Cardiac septum (tissue), 1 donor: ENCODE results near the gene DAB2. TPM values are rescaled to one million over a fixed set of nuclear protein-coding genes. Genes with fewer than 3 reads are reported as not detected.
"Not testable (repeated sequence)": the region's sequence is repeated elsewhere in the genome, so short reads cannot be mapped to it uniquely, and the experiment has no call there.

ENCODE experiments used
- DNase-seq: peaks from one replicate; pipeline ENCODE4 v3.0.0-alpha.2; 2020; ENCODE audit warnings: low spot score
- intact Hi-C: fragments of 100-400 bp; cut with DNase I; formaldehyde crosslinking; loops from one replicate; pipeline ENCODE4 v1.14.0; 2022
- total RNA-seq: library from RNA; stranded (reverse); fragmentation: NEBNext Ultra II Directional; extraction: Animal tissue kit (Norgen Biotek cat#: 25700); gene quantifications from one replicate; pipeline ENCODE4 v1.2.1, GENCODE V29; 2021
- donor health status: DM: no; HTN: no; CAD: no.

The DAB2 gene
- total RNA-seq, 1 donor from 2014 or later: 28.7 TPM

- intact Hi-C loops: loop anchor here (5.0 kb wide), 1 partner anchor 41 kb away; no protein-coding TSS in a partner anchor
- no peak for DNase-seq
Measured at GRCh38 chr5:39426051-39426745, 1.4 kb upstream of the DAB2 start.

DNA sequence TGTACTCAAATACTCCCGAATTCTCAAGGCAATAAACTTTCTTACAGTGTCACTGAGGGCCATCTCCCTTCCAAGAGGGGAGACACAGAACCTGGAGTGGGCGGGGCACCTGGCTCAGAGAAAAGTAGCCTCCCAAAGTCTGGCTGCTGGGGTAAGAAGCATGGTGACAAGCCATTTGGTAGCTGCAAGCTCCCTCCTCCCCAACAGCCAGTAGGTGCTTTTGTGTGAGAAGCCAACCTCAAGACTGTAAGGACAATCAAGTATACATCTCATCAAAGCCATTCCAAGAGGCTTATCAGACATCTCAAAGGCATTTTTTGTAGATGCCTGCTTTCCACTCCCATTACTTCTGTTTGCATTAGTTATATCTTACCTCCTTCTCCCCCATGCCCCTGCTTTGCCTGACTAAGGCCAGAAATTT lies 1.4 kb downstream of the DAB2 start:
- DNase-seq: no peak
- intact Hi-C loops: loop anchor here (2.0 kb wide), 1 partner anchor 103 kb away; no protein-coding TSS in a partner anchor

- intact Hi-C loops: loop anchor here (2.0 kb wide), 1 partner anchor 104 kb away; no protein-coding TSS in a partner anchor
- DNase-seq: no peak
Measured at GRCh38 chr5:39422728-39423285, 2.0 kb downstream of the DAB2 start.

DNA sequence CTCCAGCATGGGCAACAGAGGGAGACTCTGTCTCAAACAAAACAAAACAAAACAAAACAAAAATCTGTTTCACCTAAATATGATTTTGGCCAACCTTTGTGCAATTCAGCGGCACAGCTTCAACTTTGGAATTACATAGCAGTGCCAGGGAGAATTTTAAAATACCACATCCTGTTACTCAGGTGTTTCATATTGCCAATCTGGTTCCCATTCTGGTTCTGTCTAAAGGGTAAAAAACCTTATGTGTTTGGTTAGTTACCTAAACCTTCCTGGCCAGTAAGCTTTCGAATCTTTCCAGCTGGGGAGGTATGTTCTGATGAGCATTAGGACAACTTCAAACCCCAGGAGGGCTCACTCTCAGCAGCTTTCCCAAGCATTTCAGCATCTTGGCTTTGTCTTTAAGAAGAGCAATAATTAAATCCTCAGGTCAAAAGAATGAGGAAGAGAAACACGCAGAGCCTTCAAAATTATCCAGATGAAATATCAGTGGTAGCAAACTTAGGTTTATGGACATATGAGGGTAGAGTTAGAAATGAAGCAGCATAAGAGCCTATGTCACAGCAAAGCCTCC lies 2.7 kb downstream of the DAB2 start:
- intact Hi-C loops: loop anchor here (2.0 kb wide), 1 partner anchor 105 kb away; no protein-coding TSS in a partner anchor
- no peak for DNase-seq

DNA sequence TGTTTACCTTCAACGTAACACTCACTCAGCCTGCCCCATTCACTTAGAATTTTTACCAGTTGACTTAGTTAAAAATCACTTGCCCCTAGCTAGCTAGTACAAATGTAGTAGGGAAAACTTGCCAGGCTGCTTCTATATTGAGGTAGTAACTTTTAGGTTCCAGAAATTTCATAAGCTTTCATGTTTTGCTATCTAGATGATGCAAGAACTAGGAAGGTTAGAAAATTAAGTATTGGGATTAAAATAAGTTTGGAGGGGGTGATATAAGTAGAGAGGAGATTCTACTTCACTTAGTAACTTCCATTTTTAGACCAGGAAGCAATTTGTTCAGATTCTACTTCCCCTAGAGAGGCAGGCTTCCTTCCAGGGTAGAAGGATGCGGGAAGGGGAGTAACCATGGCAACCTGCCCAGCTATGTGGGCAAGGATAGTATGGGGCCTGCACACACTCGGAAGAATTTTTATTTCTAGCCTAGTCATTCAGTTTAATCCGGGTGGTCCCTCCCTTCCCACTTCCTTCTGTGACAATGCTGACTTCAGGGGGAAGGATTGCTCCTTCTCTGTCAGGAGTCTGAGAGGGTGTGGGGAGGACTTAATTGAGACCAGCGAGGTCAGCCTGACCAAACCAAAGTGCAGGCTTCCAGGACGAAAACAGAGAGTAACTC lies 4.2 kb downstream of the DAB2 start:
- intact Hi-C loops: no loop called here
- DNase-seq: no peak

DNA sequence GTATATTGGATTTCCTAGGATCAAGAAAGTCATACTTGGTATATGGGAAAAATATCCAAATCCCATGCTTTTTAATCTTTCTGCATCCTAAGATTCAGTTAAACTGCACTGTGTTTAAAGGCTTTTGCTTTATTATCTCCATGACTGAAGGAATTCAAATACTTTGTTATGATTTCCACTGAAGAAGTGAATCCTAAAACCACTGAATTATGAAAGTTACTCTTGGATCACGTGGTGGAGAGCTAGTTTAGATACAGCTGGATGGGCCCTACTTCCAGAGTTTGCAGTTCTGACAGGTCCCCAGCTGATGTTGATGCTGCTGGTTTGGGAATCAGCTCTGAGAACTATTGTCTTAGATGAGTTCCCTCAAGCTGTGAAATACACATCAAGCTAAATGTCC lies 5.0 kb downstream of the DAB2 start:
- intact Hi-C loops: no loop called here
- DNase-seq: no peak

- intact Hi-C loops: no loop called here
- DNase-seq: no peak
Measured at GRCh38 chr5:39417979-39418378, 6.8 kb downstream of the DAB2 start.

GRCh38 chr5:39415201-39415600 lies 9.6 kb downstream of the DAB2 start:
- intact Hi-C loops: no loop called here
- DNase-seq: no peak

- intact Hi-C loops: no loop called here
- no peak for DNase-seq
Measured at GRCh38 chr5:39414426-39414825, 10.4 kb downstream of the DAB2 start.

DNA sequence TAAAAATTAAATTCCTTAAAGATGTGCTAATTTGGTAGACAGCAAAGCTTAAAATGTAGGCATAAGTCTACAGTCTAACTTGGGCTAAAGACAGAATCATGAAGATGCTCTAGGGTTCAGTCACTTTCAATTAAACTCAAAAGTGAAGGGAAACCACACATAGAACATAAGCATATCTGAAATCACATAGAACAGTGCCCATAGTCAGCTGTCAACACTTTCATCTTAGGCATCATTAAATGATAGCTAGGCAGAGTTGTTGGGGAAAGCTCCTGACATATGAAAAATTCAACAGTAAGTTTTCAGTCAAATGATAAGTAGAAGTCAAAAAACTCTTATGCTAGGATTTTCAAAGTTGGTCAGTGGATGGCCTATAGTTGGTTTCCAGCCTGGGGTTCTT lies 11.0 kb downstream of the DAB2 start:
- no peak for DNase-seq
- intact Hi-C loops: no loop called here

GRCh38 chr5:39412721-39413394 lies 11.9 kb downstream of the DAB2 start:
- DNase-seq: no peak
- intact Hi-C loops: no loop called here

GRCh38 chr5:39411985-39412384 lies 12.8 kb downstream of the DAB2 start:
- no peak for DNase-seq

DNA sequence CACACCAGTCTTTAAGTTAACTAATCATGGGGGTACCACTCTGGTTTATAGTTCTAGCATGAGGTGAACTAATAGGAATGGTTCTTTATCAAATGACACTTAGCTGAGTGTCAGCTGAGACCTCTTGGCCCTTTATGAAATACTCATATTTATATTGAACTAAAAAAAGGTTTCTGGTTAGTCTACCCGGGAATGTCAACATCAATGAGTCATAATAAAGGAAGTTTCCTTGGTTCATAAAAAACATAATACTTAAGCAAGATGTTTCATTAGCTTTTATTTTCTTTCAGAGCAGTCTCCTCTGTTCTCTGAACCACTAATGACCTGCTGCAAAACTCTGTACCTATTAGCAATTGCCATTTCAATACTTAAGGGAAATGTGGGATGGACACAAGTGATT lies 13.7 kb downstream of the DAB2 start:
- DNase-seq: no peak
- intact Hi-C loops: no loop called here

More at GRCh38 chr5:39411985-39412384, 12.8 kb downstream of the DAB2 start:
- intact Hi-C loops: no loop called here

GRCh38 chr5:39409033-39409432 lies 15.7 kb downstream of the DAB2 start:
- DNase-seq: no peak
- intact Hi-C loops: no loop called here

DNA sequence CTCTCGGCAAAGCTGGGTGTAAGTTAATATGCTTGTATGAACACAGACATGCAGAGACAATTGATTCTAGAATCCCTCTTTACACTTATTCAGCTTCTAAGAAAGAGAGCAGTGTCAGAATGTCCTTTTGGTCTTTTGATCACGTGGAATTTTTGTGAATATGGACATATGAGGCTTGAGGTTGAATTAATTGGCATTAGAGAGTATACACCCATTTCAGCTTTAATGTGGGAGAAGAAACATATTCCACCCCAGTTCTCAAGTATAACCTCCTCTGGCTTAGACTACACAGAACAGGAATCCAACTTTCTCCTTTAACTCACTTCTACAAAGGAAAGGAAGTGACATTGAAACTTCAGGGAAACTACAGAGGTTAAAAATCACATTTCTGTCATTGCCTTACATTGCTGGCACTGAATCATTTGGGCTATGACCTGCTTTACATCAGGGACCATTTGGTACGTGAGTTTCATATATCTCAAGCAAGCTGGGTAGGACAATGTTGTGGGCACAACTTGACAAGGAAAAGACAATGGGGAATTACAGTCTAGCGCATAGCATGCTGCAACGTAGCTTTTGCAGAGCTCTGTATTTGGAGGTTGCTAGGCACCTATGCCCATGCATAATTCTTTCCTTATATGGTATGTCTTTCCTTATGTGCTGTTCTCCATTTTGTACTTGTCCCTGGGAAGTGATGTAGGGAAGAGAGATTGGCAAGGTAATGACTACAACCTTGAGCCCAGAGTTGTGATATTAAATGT lies 19.5 kb downstream of the DAB2 start:
- DNase-seq: no peak
- intact Hi-C loops: no loop called here

GRCh38 chr5:39403761-39404160 lies 21.0 kb downstream of the DAB2 start:
- DNase-seq, intact Hi-C loops: not testable (repeated sequence)

DNA sequence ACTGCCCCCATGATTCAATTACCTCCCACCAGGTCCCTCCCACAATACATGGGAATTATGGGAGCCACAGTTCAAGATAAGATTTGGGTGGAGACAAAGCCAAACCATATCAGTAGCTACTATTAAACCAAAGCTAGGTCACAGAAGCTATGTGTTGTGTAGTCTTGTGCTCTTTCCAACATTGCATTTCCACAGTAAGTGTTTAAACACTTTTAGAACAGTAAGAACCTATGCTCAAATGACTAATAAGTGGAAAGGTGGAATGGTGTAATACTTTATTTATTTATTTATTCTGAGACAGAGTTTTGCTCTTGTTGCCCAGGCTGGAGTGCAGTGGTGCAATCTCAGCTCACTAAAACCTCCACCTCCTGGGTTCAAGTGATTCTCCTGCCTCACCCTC lies 22.6 kb downstream of the DAB2 start:
- DNase-seq, intact Hi-C loops: not testable (repeated sequence)

GRCh38 chr5:39400713-39401578 lies 23.8 kb downstream of the DAB2 start:
- intact Hi-C loops: no loop called here
- no peak for DNase-seq
